CD14-positive monocyte (primary cell): Measurements from ENCODE around the gene LRR1. TPM values are rescaled to one million over a fixed set of nuclear protein-coding genes. Genes with fewer than 3 reads are reported as not detected.
A peak's percentile ranks its signal among the peaks of the same experiment; 100 is the strongest.

Source experiments
- DNase-seq, 3 donors: peaks; one replicate each; pipeline ENCODE4 v3.0.0-alpha.2; 2011 to 2022
- H2AFZ ChIP-seq: 2 replicates; pipeline ENCODE4 v1.6.0; 2012; ENCODE audit warnings: mild to moderate bottlenecking, low read depth, low read length, inconsistent platforms; ENCODE audit not compliant: insufficient read depth, poor library complexity, severe bottlenecking
- H3K27ac ChIP-seq, 2 donors: 1 replicate in 1 of 2; 2 replicates in 1 of 2; pipeline ENCODE4 v1.5.1; 2012 to 2013; ENCODE audit warnings: low read length in 2 of 2, control low read depth in 1 of 2, inconsistent platforms in 1 of 2, low read depth in 1 of 2, mild to moderate bottlenecking in 1 of 2
- H3K27me3 ChIP-seq, 2 donors: one replicate each; pipeline versions ENCODE4 v1.6.0 to v1.6.1; 2011 to 2013; ENCODE audit warnings: low read length in 2 of 2; ENCODE audit not compliant: control insufficient read depth in 2 of 2, insufficient read depth in 2 of 2
- H3K36me3 ChIP-seq, 2 donors: replicated peaks in 1 of 2; 1 replicate in 1 of 2; 2 replicates in 1 of 2; pipeline versions ENCODE4 v1.5.1 to v1.6.1; 2012 to 2013; ENCODE audit warnings: low read length in 2 of 2, control low read depth in 1 of 2, inconsistent platforms in 1 of 2, mild to moderate bottlenecking in 1 of 2; ENCODE audit not compliant: insufficient read depth in 2 of 2, control insufficient read depth in 1 of 2
- H3K4me1 ChIP-seq, 2 donors: 1 replicate in 1 of 2; 2 replicates in 1 of 2; pipeline versions ENCODE4 v1.5.1 to v1.6.1; 2012 to 2013; ENCODE audit warnings: low read length in 2 of 2, control low read depth in 1 of 2, inconsistent platforms in 1 of 2, mild to moderate bottlenecking in 1 of 2, moderate library complexity in 1 of 2; ENCODE audit not compliant: insufficient read depth in 2 of 2, control insufficient read depth in 1 of 2
- H3K4me2 ChIP-seq: replicated peaks from 2 replicates; pipeline ENCODE3; 2012; ENCODE audit warnings: low read length, moderate library complexity, mild to moderate bottlenecking; ENCODE audit not compliant: poor library complexity, severe bottlenecking; ENCODE audit errors: extremely low read depth
- H3K4me3 ChIP-seq, 3 experiments: fragments of 200-600 bp in 1 of 3; sonication (generic) in 1 of 3; replicated peaks in 1 of 3; 1 replicate in 2 of 3; 2 replicates in 1 of 3; pipeline ENCODE4 v1.5.1; 2011 to 2013; ENCODE audit warnings: low read length in 3 of 3, mild to moderate bottlenecking in 3 of 3, control low read depth in 2 of 3, low read depth in 2 of 3, inconsistent platforms in 1 of 3, moderate library complexity in 1 of 3
- H3K79me2 ChIP-seq: 2 replicates; pipeline ENCODE4 v1.6.0; 2012; ENCODE audit warnings: mild to moderate bottlenecking, control low read depth, inconsistent platforms, low read length, moderate library complexity; ENCODE audit not compliant: insufficient read depth
- H3K9ac ChIP-seq: 2 replicates; pipeline ENCODE4 v1.6.0; 2017; ENCODE audit warnings: low read length, mild to moderate bottlenecking; ENCODE audit not compliant: insufficient read depth, poor library complexity, severe bottlenecking
- H3K9me3 ChIP-seq, 2 donors: replicated peaks in 1 of 2; 1 replicate in 1 of 2; 2 replicates in 1 of 2; pipeline versions ENCODE4 v1.5.1 to v1.6.1; 2012 to 2013; ENCODE audit warnings: low read length in 2 of 2, control low read depth in 1 of 2; ENCODE audit not compliant: control insufficient read depth in 1 of 2, insufficient read depth in 1 of 2
- H4K20me1 ChIP-seq: 2 replicates; pipeline ENCODE4 v1.6.0; 2012; ENCODE audit warnings: mild to moderate bottlenecking, low read length, control low read depth, moderate library complexity; ENCODE audit not compliant: insufficient read depth
- H3K27ac Mint-ChIP-seq, 7 donors: one replicate each; pipeline ENCODE4 v1.8.0; 2020; ENCODE audit warnings: mild to moderate bottlenecking in 7 of 7, mixed read lengths in 7 of 7, moderate library complexity in 6 of 7, inconsistent platforms in 2 of 7
- H3K27me3 Mint-ChIP-seq, 3 donors: one replicate each; pipeline ENCODE4 v1.8.0; 2021 to 2022; ENCODE audit warnings: low read depth in 3 of 3, mild to moderate bottlenecking in 3 of 3, mixed read lengths in 3 of 3, moderate library complexity in 3 of 3, inconsistent platforms in 1 of 3
- H3K36me3 Mint-ChIP-seq, 2 donors: one replicate each; pipeline ENCODE4 v1.8.0; 2020; ENCODE audit warnings: mixed read lengths in 2 of 2, inconsistent platforms in 1 of 2, mild to moderate bottlenecking in 1 of 2
- H3K4me1 Mint-ChIP-seq: one replicate; pipeline ENCODE4 v1.8.0; 2020; ENCODE audit warnings: mild to moderate bottlenecking, mixed read lengths
- H3K4me3 Mint-ChIP-seq, 2 donors: one replicate each; pipeline ENCODE4 v1.8.0; 2020; ENCODE audit warnings: mild to moderate bottlenecking in 2 of 2, mixed read lengths in 2 of 2, moderate library complexity in 1 of 2
- H3K9me3 Mint-ChIP-seq, 7 donors: one replicate each; pipeline ENCODE4 v1.8.0; 2020 to 2022; ENCODE audit warnings: mixed read lengths in 7 of 7, mild to moderate bottlenecking in 6 of 7, moderate library complexity in 6 of 7, inconsistent platforms in 2 of 7
- WGBS: methylation state at CpG from one replicate; pipeline ENCODE4 v1.1.5; 2013; ENCODE audit warnings: missing lambda C conversion rate; ENCODE audit not compliant: insufficient coverage; 5-methylcytosine and 5-hydroxymethylcytosine counted together
- intact Hi-C, 2 donors: fragments of 100-400 bp; cut with micrococcal nuclease; formaldehyde crosslinking; loops; one replicate each; pipeline versions ENCODE4 v1.15.0 to v1.15.1; 2023
- polyA minus RNA-seq: library from RNA; depleted of rRNA, polyadenylated mRNA; stranded (reverse); fragments of >200 nt; gene quantifications from 2 replicates; pipeline ENCODE4 v1.2.3, GENCODE V29; 2012
- polyA plus RNA-seq, 3 donors: library from polyadenylated mRNA; depleted of rRNA in 1 of 3; unstranded in 2 of 3; stranded (reverse) in 1 of 3; fragments of 300-500 nt in 2 of 3; fragments of >200 nt in 1 of 3; fragmentation: Illumina TruSeq in 2 of 3; gene quantifications; 1 replicate in 2 of 3; 2 replicates in 1 of 3; pipeline ENCODE4 v1.2.3, GENCODE V29; 2012 to 2021
- total RNA-seq, 12 experiments: library from RNA in 1 of 12; stranded (reverse) in 1 of 12; fragments of 120-200 nt in 1 of 12; gene quantifications; one replicate each; pipeline ENCODE4 v1.2.4 and lab custom pipeline; 2013 to 2026; ENCODE audit warnings: mixed read lengths in 6 of 12, inconsistent platforms in 1 of 12
- TF ChIP-seq, protein P1 (sequence below): fragments of 200-600 bp; IDR thresholded peaks from one replicate; pipeline ENCODE4 v1.8.0; 2022; ENCODE audit warnings: antibody characterized with exemption, mild to moderate bottlenecking

LRR1 gene
- total RNA-seq (2013) = 14.4 TPM
- 10 to 100 TPM in 2 of 3 donors, 1 to 10 TPM in 1; 3.4 to 12.7 (median 10.5) TPM for polyA plus RNA-seq
- 4.7 and 7.7 TPM in 2 replicates for polyA minus RNA-seq
- 5.3 to 15.2 (median 7.5) reads per million in 11 experiments for total RNA-seq (lab: John Stamatoyannopoulos, UW)

DNA sequence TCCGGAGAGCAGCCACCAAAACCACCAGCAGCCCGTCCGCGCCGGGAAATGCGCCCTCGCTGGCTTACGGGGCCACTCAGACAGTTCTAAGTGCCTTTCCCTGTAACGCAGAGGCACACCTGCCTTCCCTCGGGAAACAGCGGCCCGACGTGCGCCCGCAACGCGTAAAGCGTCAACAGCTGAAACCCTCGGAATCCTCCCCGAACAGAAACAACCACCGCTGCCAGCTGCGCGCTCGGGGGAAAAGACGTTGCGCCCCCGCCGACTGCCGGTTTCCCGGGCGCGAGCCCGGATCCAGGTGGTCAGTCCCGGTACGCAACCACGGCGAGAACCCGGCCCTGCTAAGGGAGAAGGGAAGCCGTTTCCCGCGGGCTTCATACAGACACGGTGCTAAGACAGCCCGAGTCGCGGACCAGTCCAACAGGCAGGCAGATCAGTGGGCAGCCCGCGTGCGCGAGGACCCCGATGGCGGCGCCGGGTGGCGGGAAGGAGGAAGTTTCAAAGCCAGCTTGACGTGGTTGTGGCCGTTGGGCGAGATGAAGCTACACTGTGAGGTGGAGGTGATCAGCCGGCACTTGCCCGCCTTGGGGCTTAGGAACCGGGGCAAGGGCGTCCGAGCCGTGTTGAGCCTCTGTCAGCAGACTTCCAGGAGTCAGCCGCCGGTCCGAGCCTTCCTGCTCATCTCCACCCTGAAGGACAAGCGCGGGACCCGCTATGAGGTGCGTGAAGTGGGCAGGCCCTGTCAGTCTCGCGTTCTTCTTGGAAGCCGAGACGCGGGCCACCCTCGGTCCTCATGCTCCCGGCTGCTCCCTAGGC is at the start of gene LRR1:
TSS of gene LRR1 (plus strand) at position 456 of the 816 bp plus-strand sequence. CDS start at position 537, 81 bp downstream.
- H3K9ac ChIP-seq = peak within 1 kb of the TSS; percentile 95
- TF ChIP-seq, protein P1, sequence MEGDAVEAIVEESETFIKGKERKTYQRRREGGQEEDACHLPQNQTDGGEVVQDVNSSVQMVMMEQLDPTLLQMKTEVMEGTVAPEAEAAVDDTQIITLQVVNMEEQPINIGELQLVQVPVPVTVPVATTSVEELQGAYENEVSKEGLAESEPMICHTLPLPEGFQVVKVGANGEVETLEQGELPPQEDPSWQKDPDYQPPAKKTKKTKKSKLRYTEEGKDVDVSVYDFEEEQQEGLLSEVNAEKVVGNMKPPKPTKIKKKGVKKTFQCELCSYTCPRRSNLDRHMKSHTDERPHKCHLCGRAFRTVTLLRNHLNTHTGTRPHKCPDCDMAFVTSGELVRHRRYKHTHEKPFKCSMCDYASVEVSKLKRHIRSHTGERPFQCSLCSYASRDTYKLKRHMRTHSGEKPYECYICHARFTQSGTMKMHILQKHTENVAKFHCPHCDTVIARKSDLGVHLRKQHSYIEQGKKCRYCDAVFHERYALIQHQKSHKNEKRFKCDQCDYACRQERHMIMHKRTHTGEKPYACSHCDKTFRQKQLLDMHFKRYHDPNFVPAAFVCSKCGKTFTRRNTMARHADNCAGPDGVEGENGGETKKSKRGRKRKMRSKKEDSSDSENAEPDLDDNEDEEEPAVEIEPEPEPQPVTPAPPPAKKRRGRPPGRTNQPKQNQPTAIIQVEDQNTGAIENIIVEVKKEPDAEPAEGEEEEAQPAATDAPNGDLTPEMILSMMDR = no peak
- peaks cover 2 to 7% of the 10 kb centered on the region in 2 donors for H3K36me3 Mint-ChIP-seq
- peaks cover 60% of the 10 kb centered on the region for H3K79me2 ChIP-seq
- peak within 1 kb of the TSS; percentile 98 to 99 for H3K4me3 Mint-ChIP-seq
- peaks cover 2 to 7% (median 7%) of the 10 kb centered on the region in 3 donors for H3K27me3 Mint-ChIP-seq
- no peaks in the 10 kb centered on the region for H3K9me3 ChIP-seq
- H3K4me3 ChIP-seq = peak within 1 kb of the TSS; percentile 77 to 96 (median 84)
- H3K4me1 ChIP-seq = peaks cover 11 to 19% of the 10 kb centered on the region in 2 donors
- H3K36me3 ChIP-seq = peaks cover 0 to 12% of the 10 kb centered on the region in 2 donors
- H4K20me1 ChIP-seq = no peaks in the 10 kb centered on the region
- peak within 1 kb of the TSS; percentile 98 for H3K4me2 ChIP-seq
- H3K9me3 Mint-ChIP-seq = no peaks in the 10 kb centered on the region
- peak within 1 kb of the TSS; percentile 98 for H2AFZ ChIP-seq
- H3K27ac ChIP-seq = peak within 1 kb of the TSS; percentile 93 to 96
- peak; percentile 76 to 79 (median 78) for DNase-seq
- H3K27ac Mint-ChIP-seq = peak within 1 kb of the TSS; percentile 90 to 99 (median 97)
- intact Hi-C loops = loop anchor here in 1 of 2 donors (2.0 to 5.0 kb wide), 2 partner anchors 14 to 34 kb away; no protein-coding TSS in a partner anchor
- H3K27me3 ChIP-seq = no peaks in the 10 kb centered on the region
- peaks cover 31% of the 10 kb centered on the region for H3K4me1 Mint-ChIP-seq
- under 1% methylated on average over 77 of the region's 77 CpGs for WGBS

GRCh38 chr14:49549446-49549845 is 49.3 kb upstream of the LRR1 start:
- Mint-ChIP-seq H3K9me3 (peaks cover 0 to 9% (median 0%) of the 10 kb centered on the region in 7 donors), H3K36me3 (no peaks in the 10 kb centered on the region), H3K4me1 (no peaks in the 10 kb centered on the region), H3K27ac (peak overlapping the region in 1 of 7 donors; percentile 50), H3K4me3 (no peak overlapping the region), H3K27me3 (peaks cover 0 to 4% (median 4%) of the 10 kb centered on the region in 3 donors)
- Histone ChIP-seq H3K9ac (no peak overlapping the region), H3K4me2 (no peak overlapping the region), H3K79me2 (no peaks in the 10 kb centered on the region), H3K36me3 (no peaks in the 10 kb centered on the region), H3K4me3 (no peak overlapping the region), H3K4me1 (no peaks in the 10 kb centered on the region), H4K20me1 (no peaks in the 10 kb centered on the region), H3K27ac (no peak overlapping the region), H3K9me3 (no peaks in the 10 kb centered on the region), H2AFZ (no peak overlapping the region), H3K27me3 (no peaks in the 10 kb centered on the region)
- TF ChIP-seq, protein P1 = no peak
- no CpG with 5 or more reads among the region's 1 CpG for WGBS
- no peak for DNase-seq
- intact Hi-C loops = no loop called here
